ENCODE data around the gene RBM33. TPM values are rescaled to one million over a fixed set of nuclear protein-coding genes. Genes with fewer than 3 reads are reported as not detected.

Gene RBM33
- total and polyA plus RNA-seq, 2 of the 8 experiments (the other 6 are each of a cell fraction or from before 2014, with no cell fraction given) = 16.5 to 64.6 TPM

GRCh38 chr7:155656891-155657290 is 12.4 kb downstream of the RBM33 start:
- Histone ChIP-seq H2AFZ (ENCODE audit: low read length) (no peak overlapping the region), H4K8ac (ENCODE audit: extremely low read depth, insufficient read depth, low read length) (no peak overlapping the region), H3K36me3 (ENCODE audit: control insufficient read depth in 2 of 4, insufficient read depth in 4 of 4, low read length in 3 of 4) (no peaks in the 10 kb centered on the region), H3K27ac (ENCODE audit: low read depth, low read length) (no peak overlapping the region), H4K5ac (ENCODE audit: insufficient read length, low read depth, low read length) (no peak overlapping the region), H3K14ac (ENCODE audit: insufficient read length) (no peak overlapping the region), H3K56ac (replicated peaks; ENCODE audit: insufficient read length, low read depth, low read length) (no peak overlapping the region), H3K79me1 (ENCODE audit: low read depth, low read length) (peaks cover 6% of the 10 kb centered on the region), H3K4me1 (replicated peaks in 1 of 4; ENCODE audit: control insufficient read depth in 3 of 4, insufficient read depth in 4 of 4, low read length in 3 of 4) (peaks cover 0 to 1% (median 0%) of the 10 kb centered on the region in 4 experiments; a peak in 1 of 7 replicates), H3K79me2 (ENCODE audit: control insufficient read depth in 1 of 2, insufficient read depth in 2 of 2, low read length in 2 of 2) (peaks cover 25 to 99% of the 10 kb centered on the region in 2 experiments), H3K4me3 (ENCODE audit: extremely low read depth in 1 of 4, insufficient read depth in 2 of 4, low read depth in 3 of 4, low read length in 4 of 4) (no peak overlapping the region), H2BK5ac (ENCODE audit: low read depth, low read length) (no peak overlapping the region), H4K20me1 (replicated peaks in 1 of 2; ENCODE audit: control insufficient read depth in 1 of 2, insufficient read depth in 2 of 2, low read length in 2 of 2) (peaks cover 23% of the 10 kb centered on the region in 2 experiments), H3K9me3 (ENCODE audit: insufficient read depth in 2 of 2, low read depth in 1 of 2, low read length in 1 of 2) (no peaks in the 10 kb centered on the region), H2BK12ac (ENCODE audit: low read depth, low read length) (no peak overlapping the region), H2AK5ac (ENCODE audit: low read depth, low read length) (no peak overlapping the region), H2BK120ac (replicated peaks; ENCODE audit: low read depth, low read length) (no peak overlapping the region), H4K91ac (replicated peaks; ENCODE audit: insufficient read length, low read length) (no peak overlapping the region), H3K27me3 (replicated peaks in 1 of 4; ENCODE audit: control insufficient read depth in 3 of 4, extremely low read depth in 1 of 4, insufficient read depth in 3 of 4, low read length in 3 of 4) (no peaks in the 10 kb centered on the region), H3K23ac (ENCODE audit: insufficient read length) (no peak overlapping the region), H3K4ac (replicated peaks; ENCODE audit: insufficient read length, low read depth, low read length) (no peak overlapping the region), H3K4me2 (ENCODE audit: insufficient read depth in 1 of 2, low read depth in 2 of 2, low read length in 2 of 2) (no peak overlapping the region), H3K23me2 (ENCODE audit: low read depth, low read length) (no peaks in the 10 kb centered on the region), H3K9ac (replicated peaks in 1 of 4; ENCODE audit: extremely low read depth in 1 of 4, low read depth in 3 of 4, low read length in 3 of 4) (no peak overlapping the region), H3K18ac (ENCODE audit: extremely low read depth, low read length) (no peak overlapping the region), H2BK15ac (ENCODE audit: low read length) (no peak overlapping the region), H2BK20ac (ENCODE audit: low read length) (no peak overlapping the region)
- ChIA-PET POLR2A (ENCODE audit: partially characterized antibody) (interaction anchor here (0.8 to 1.2 kb wide), 2 partner anchors 13 to 46 kb away, joined by 3 read pairs; partner anchors contain the start of gene RBM33), CTCF (ENCODE audit: partially characterized antibody) (interaction anchor here (0.6 to 2.0 kb wide), 2 partner anchors 58 to 84 kb away, joined by 4 to 6 read pairs; no protein-coding TSS in a partner anchor)
- FAIRE-seq (no peak), DNase-seq (ENCODE audit: low read depth in 1 of 2, low spot score in 2 of 2) (no peak)
- WGBS, 2 experiments (ENCODE audit: extremely low coverage in 1 of 2, insufficient coverage in 1 of 2, insufficient read length in 1 of 2, insufficient replicate concordance in 2 of 2, low coverage in 1 of 2, low lambda C conversion rate in 2 of 2, missing lambda C conversion rate in 1 of 2) = 95% methylated on average over 7 of the region's 7 CpGs; no CpG with 5 or more reads in 1 of the 2 experiments
- TF ChIP-seq SP2 (IDR thresholded peaks at IDR 0.05; ENCODE audit: low read length) (no peak), TEAD4 (IDR thresholded peaks at IDR 0.05; ENCODE audit: low read depth, low read length) (no peak), NANOG (IDR thresholded peaks at IDR 0.05; ENCODE audit: insufficient read depth, low read depth, low read length, poor library complexity, severe bottlenecking) (no peak), POU5F1 (IDR thresholded peaks at IDR 0.05; ENCODE audit: low read depth, low read length) (no peak), CEBPB (IDR thresholded peaks at IDR 0.05; ENCODE audit: low read depth, low read length) (no peak), RNF2 (IDR thresholded peaks at IDR 0.05; ENCODE audit: borderline replicate concordance, low read depth, low read length, missing control alignments, poor library complexity, severe bottlenecking) (no peak), RXRA (IDR thresholded peaks at IDR 0.05; ENCODE audit: insufficient read depth, low read depth, low read length) (no peak), TAF7 (optimal IDR thresholded peaks at IDR 0.05; ENCODE audit: borderline replicate concordance, low read depth, low read length) (no peak), RBBP5 (IDR thresholded peaks at IDR 0.05; ENCODE audit: borderline replicate concordance, low read depth, low read length) (no peak), HDAC6 (IDR thresholded peaks at IDR 0.05; ENCODE audit: low read depth, low read length) (no peak), USF2 (IDR thresholded peaks at IDR 0.05; ENCODE audit: low read length) (no peak), E2F6 (IDR thresholded peaks at IDR 0.05) (no peak)
